Thoracic aorta (tissue), 2 donors: ENCODE results near the gene RUFY3. TPM values are rescaled to one million over a fixed set of nuclear protein-coding genes. Genes with fewer than 3 reads are reported as not detected.
A peak's percentile ranks its signal among the peaks of the same experiment; 100 is the strongest.

Experiments
- ATAC-seq: fragments of 150-250 bp; one replicate; pipeline ENCODE4 v1.8.0; 2017; ENCODE audit warnings: low read depth; ENCODE audit not compliant: insufficient number of reproducible peaks, low FRiP score
- DNase-seq: peaks from one replicate; pipeline ENCODE4 v3.0.0-alpha.2; 2020; ENCODE audit warnings: low spot score
- H3K27ac ChIP-seq, 2 donors: fragments of 200-600 bp; sonication (generic); 1 replicate in 1 of 2; 2 replicates in 1 of 2; pipeline ENCODE4 v1.5.1; 2016; ENCODE audit warnings: mild to moderate bottlenecking in 2 of 2, moderate library complexity in 2 of 2
- H3K27me3 ChIP-seq: fragments of 200-600 bp; sonication (generic); replicated peaks from 2 replicates; pipeline ENCODE4 v1.6.0; 2016; ENCODE audit warnings: mild to moderate bottlenecking; ENCODE audit not compliant: insufficient read depth
- H3K36me3 ChIP-seq: fragments of 200-600 bp; sonication (generic); one replicate; pipeline ENCODE4 v1.5.1; 2016
- H3K4me1 ChIP-seq, 2 donors: fragments of 200-600 bp; sonication (generic); 1 replicate in 1 of 2; 2 replicates in 1 of 2; pipeline versions ENCODE4 v1.5.1 to v1.6.0; 2016; ENCODE audit warnings: low read depth in 2 of 2, mild to moderate bottlenecking in 1 of 2; ENCODE audit not compliant: control insufficient read depth in 1 of 2
- H3K4me3 ChIP-seq: fragments of 200-600 bp; sonication (generic); 2 replicates; pipeline ENCODE4 v1.5.1; 2016; ENCODE audit warnings: mild to moderate bottlenecking
- H3K9me3 ChIP-seq: fragments of 200-600 bp; sonication (generic); 2 replicates; pipeline ENCODE4 v1.5.1; 2016
- CTCF ChIP-seq: fragments of 200-600 bp; sonication (generic); IDR thresholded peaks from one replicate; pipeline ENCODE4 v1.5.1; 2019; ENCODE audit warnings: antibody characterized with exemption
- total RNA-seq, 2 donors: library from RNA; depleted of rRNA; stranded (reverse); fragments of >200 nt; gene quantifications; one replicate each; pipeline versions ENCODE4 v1.1.0 to v1.2.3, GENCODE V29; 2016

RUFY3 gene
- total RNA-seq, 2 donors from 2014 or later = 72.7 to 100.0 TPM

GRCh38 chr4:70739496-70740337 lies 18.0 kb downstream of the RUFY3 start:
- Histone ChIP-seq H3K27ac (peak overlapping the region in 1 of 2 donors; percentile 18), H3K4me1 (peaks cover 26 to 42% of the 10 kb centered on the region in 2 donors), H3K9me3 (no peaks in the 10 kb centered on the region), H3K4me3 (no peak overlapping the region), H3K27me3 (no peaks in the 10 kb centered on the region), H3K36me3 (no peaks in the 10 kb centered on the region)
- DNase-seq (no peak), ATAC-seq (no peak)
- TF ChIP-seq CTCF = no peak

GRCh38 chr4:70741867-70742658 lies 20.3 kb downstream of the RUFY3 start:
- no peak for TF ChIP-seq CTCF
- H3K27ac ChIP-seq = no peak overlapping the region
- no peaks in the 10 kb centered on the region for H3K27me3 ChIP-seq
- H3K9me3 ChIP-seq = no peaks in the 10 kb centered on the region
- H3K4me1 ChIP-seq = peaks cover 21% of the 10 kb centered on the region in 2 donors
- ATAC-seq = no peak
- DNase-seq = no peak
- peaks cover 3% of the 10 kb centered on the region for H3K36me3 ChIP-seq
- H3K4me3 ChIP-seq = peak overlapping the region; percentile 37

GRCh38 chr4:70743731-70744130 lies 22.0 kb downstream of the RUFY3 start:
- Histone ChIP-seq H3K27me3 (no peaks in the 10 kb centered on the region), H3K36me3 (peaks cover 3% of the 10 kb centered on the region), H3K4me1 (peaks cover 21% of the 10 kb centered on the region in 2 donors), H3K27ac (no peak overlapping the region), H3K4me3 (no peak overlapping the region), H3K9me3 (no peaks in the 10 kb centered on the region)
- TF ChIP-seq CTCF = no peak
- ATAC-seq = no peak
- DNase-seq = no peak

- Histone ChIP-seq H3K9me3 (no peaks in the 10 kb centered on the region), H3K27ac (no peak overlapping the region), H3K4me3 (no peak overlapping the region), H3K36me3 (peaks cover 3% of the 10 kb centered on the region), H3K4me1 (peaks cover 9 to 11% of the 10 kb centered on the region in 2 donors), H3K27me3 (no peaks in the 10 kb centered on the region)
- TF ChIP-seq CTCF = no peak
- no peak for DNase-seq
- no peak for ATAC-seq
Observed at GRCh38 chr4:70746179-70746839, 24.5 kb downstream of the RUFY3 start.

- Histone ChIP-seq H3K36me3 (peaks cover 3% of the 10 kb centered on the region), H3K27me3 (no peaks in the 10 kb centered on the region), H3K4me1 (no peaks in the 10 kb centered on the region), H3K9me3 (no peaks in the 10 kb centered on the region), H3K4me3 (no peak overlapping the region), H3K27ac (no peak overlapping the region)
- no peak for DNase-seq
- no peak for TF ChIP-seq CTCF
- no peak for ATAC-seq
Observed at GRCh38 chr4:70747874-70748273, 26.1 kb downstream of the RUFY3 start.
